HCT116 (cell line): ENCODE data around the gene BRD4. TPM values are rescaled to one million over a fixed set of nuclear protein-coding genes. Genes with fewer than 3 reads are reported as not detected.

ENCODE experiments used
- ATAC-seq: fragments of 200-7000 bp; cut with Tn5 transposase; 2 replicates; pipeline ENCODE4 v1.9.1; 2020; ENCODE audit warnings: mild to moderate bottlenecking, moderate library complexity
- BruUV-seq: library from RNA; stranded (reverse); fragments of 400-500 nt; replicated peaks from 2 replicates; lab custom pipeline; 2021; lab: Mats Ljungman, UMichigan
- CTCF ChIA-PET: fragments of 300-600 bp; sonication (Branson Sonifier 250); formaldehyde crosslinking; loops from one replicate; lab custom pipeline; 2021; ENCODE audit warnings: antibody characterized with exemption; lab: Charles Lee
- POLR2A ChIA-PET: fragments of 300-600, 350-600 bp; sonication (Branson Sonifier 250); formaldehyde crosslinking; loops from one replicate; lab custom pipeline; 2021; ENCODE audit warnings: antibody characterized with exemption; lab: Charles Lee
- RAD21 ChIA-PET, 2 experiments: fragments of 300-600 bp; sonication (Branson Sonifier 250); formaldehyde crosslinking; loops; one replicate each; lab custom pipeline; 2023; ENCODE audit warnings: low total read pairs in 2 of 2; ENCODE audit not compliant: uncharacterized antibody in 2 of 2, unreplicated experiment in 2 of 2, low non-redundant PET in 1 of 2; lab: Charles Lee
- DNase-seq: peaks from one replicate; pipeline ENCODE4 v3.0.0-alpha.2; 2010; ENCODE audit warnings: low read depth, low spot score
- H2AFZ ChIP-seq: fragments of 200-600 bp; shearing (Covaris generic), sonication (generic); 2 replicates; pipeline ENCODE4 v1.6.1; 2017; ENCODE audit warnings: low read depth, mixed run types, mixed read lengths, antibody characterized with exemption, low read length; ENCODE audit not compliant: poor library complexity, severe bottlenecking
- H3K27ac ChIP-seq: 2 replicates; pipeline ENCODE4 v1.5.1; 2012; ENCODE audit warnings: low read depth, low read length
- H3K27me3 ChIP-seq: fragments of 200-600 bp; sonication (generic); 2 replicates; pipeline ENCODE4 v1.6.1; 2016; ENCODE audit warnings: mixed run types, low read length, mixed read lengths; ENCODE audit not compliant: insufficient read depth
- H3K36me3 ChIP-seq, 2 experiments: fragments of 200-500 bp in 1 of 2; fragments of 200-600 bp in 1 of 2; sonication (Bioruptor generic) in 1 of 2; sonication (generic) in 1 of 2; 2 replicates each; pipeline versions ENCODE4 v1.5.1 to v1.6.1; 2014 to 2016; ENCODE audit warnings: low read length in 2 of 2, inconsistent platforms in 1 of 2, mixed read lengths in 1 of 2, mixed run types in 1 of 2; ENCODE audit not compliant: insufficient read depth in 2 of 2, control insufficient read depth in 1 of 2
- H3K4me1 ChIP-seq, 2 experiments: fragments of 200-600 bp in 1 of 2; sonication (generic) in 1 of 2; 2 replicates each; pipeline versions ENCODE4 v1.5.1 to v1.6.1; 2012 to 2017; ENCODE audit warnings: low read length in 2 of 2, inconsistent platforms in 1 of 2, mild to moderate bottlenecking in 1 of 2, mixed read lengths in 1 of 2, mixed run types in 1 of 2, moderate library complexity in 1 of 2; ENCODE audit not compliant: insufficient read depth in 2 of 2, control insufficient read depth in 1 of 2
- H3K4me2 ChIP-seq: fragments of 200-600 bp; sonication (generic); 2 replicates; pipeline ENCODE4 v1.6.1; 2017; ENCODE audit warnings: mixed run types, low read length, mixed read lengths
- H3K4me3 ChIP-seq, 2 experiments: fragments of 200-600 bp in 1 of 2; sonication (generic) in 1 of 2; replicated peaks in 1 of 2; 2 replicates each; pipeline ENCODE4 v1.5.1; 2011 to 2016; ENCODE audit warnings: low read length in 2 of 2, control low read depth in 1 of 2, low read depth in 1 of 2, mild to moderate bottlenecking in 1 of 2, mixed read lengths in 1 of 2, mixed run types in 1 of 2
- H3K79me2 ChIP-seq: fragments of 200-600 bp; sonication (generic); 2 replicates; pipeline ENCODE4 v1.6.1; 2017; ENCODE audit warnings: mild to moderate bottlenecking, mixed run types, low read length, moderate library complexity, mixed read lengths; ENCODE audit not compliant: insufficient read depth
- H3K9ac ChIP-seq: fragments of 200-600 bp; sonication (generic); 2 replicates; pipeline ENCODE4 v1.6.1; 2016; ENCODE audit warnings: low read length, mixed read lengths
- H3K9me2 ChIP-seq: fragments of 200-600 bp; sonication (generic), shearing (Covaris generic); 2 replicates; pipeline ENCODE4 v1.6.1; 2017; ENCODE audit warnings: mixed run types, mild to moderate bottlenecking, moderate library complexity; ENCODE audit not compliant: insufficient read depth
- H3K9me3 ChIP-seq, 2 experiments: fragments of 200-500 bp in 1 of 2; fragments of 200-600 bp in 1 of 2; sonication (Bioruptor generic) in 1 of 2; sonication (generic) in 1 of 2; 2 replicates each; pipeline ENCODE4 v1.6.1; 2014 to 2017; ENCODE audit warnings: low read length in 2 of 2, mixed read lengths in 2 of 2, inconsistent platforms in 1 of 2, low read depth in 1 of 2, mild to moderate bottlenecking in 1 of 2, mixed run types in 1 of 2, moderate library complexity in 1 of 2; ENCODE audit not compliant: control insufficient read depth in 1 of 2, insufficient read depth in 1 of 2
- H4K20me1 ChIP-seq: fragments of 200-600 bp; sonication (generic), shearing (Covaris generic); 2 replicates; pipeline ENCODE4 v1.6.1; 2017; ENCODE audit warnings: mixed run types, mild to moderate bottlenecking, moderate library complexity; ENCODE audit not compliant: insufficient read depth
- ATF3 ChIP-seq: IDR thresholded peaks from 2 replicates; pipeline ENCODE4 v1.6.1; 2012
- CEBPB ChIP-seq: IDR thresholded peaks from 2 replicates; pipeline ENCODE4 v1.6.1; 2012; ENCODE audit warnings: low read depth
- CTCF ChIP-seq, 3 experiments: fragments of 200-600 bp in 1 of 3; sonication (generic) in 1 of 3; IDR thresholded peaks in 2 of 3; conservative IDR thresholded peaks in 1 of 3; 2 replicates each; pipeline ENCODE4 v1.5.1; 2012 to 2017; ENCODE audit warnings: low read depth in 2 of 3, low read length in 2 of 3, antibody characterized with exemption in 1 of 3, borderline replicate concordance in 1 of 3, control low read depth in 1 of 3, mild to moderate bottlenecking in 1 of 3, mixed read lengths in 1 of 3, mixed run types in 1 of 3, moderate library complexity in 1 of 3; ENCODE audit not compliant: insufficient read depth in 1 of 3
- ELF1 ChIP-seq: IDR thresholded peaks from 2 replicates; pipeline ENCODE4 v1.6.1; 2012; ENCODE audit warnings: low read depth, borderline replicate concordance
- EZH2 ChIP-seq: fragments of 200-600 bp; sonication (generic); IDR thresholded peaks from 2 replicates; pipeline ENCODE4 v1.6.1; 2017; ENCODE audit warnings: antibody characterized with exemption, mixed run types
- EZH2phosphoT487 ChIP-seq: fragments of 200-600 bp; IDR thresholded peaks from 2 replicates; pipeline ENCODE4 v1.6.1; 2018; ENCODE audit warnings: antibody characterized with exemption, borderline replicate concordance
- POLR2AphosphoS5 ChIP-seq: IDR thresholded peaks from 2 replicates; pipeline ENCODE4 v1.6.1; 2011; ENCODE audit warnings: mild to moderate bottlenecking, low read depth, low read length, moderate library complexity
- YY1 ChIP-seq: IDR thresholded peaks from 2 replicates; pipeline ENCODE4 v1.6.1; 2011; ENCODE audit warnings: low read length, low read depth, moderate library complexity, mild to moderate bottlenecking; ENCODE audit not compliant: insufficient replicate concordance; ENCODE audit errors: extremely low read depth
- ZFX ChIP-seq: fragments of 450-650 bp; IDR thresholded peaks from 2 replicates; pipeline ENCODE4 v1.6.1; 2017
- ZNF274 ChIP-seq: fragments of 200-500 bp; sonication (Bioruptor generic); IDR thresholded peaks from 2 replicates; pipeline ENCODE4 v1.6.1; 2014; ENCODE audit warnings: mild to moderate bottlenecking, low read depth, low read length, inconsistent platforms
- intact Hi-C: fragments of 100-400 bp; cut with micrococcal nuclease; formaldehyde crosslinking; loops from 2 replicates; pipeline ENCODE4 v1.10.0; 2022
- total RNA-seq: library from RNA; stranded (reverse); gene quantifications from one replicate; pipeline ENCODE4 v1.2.1, GENCODE V29; 2021; ENCODE audit not compliant: unreplicated experiment

The BRD4 gene
- total RNA-seq, 1 experiment from 2014 or later, result 52.9 TPM

GRCh38 chr19:15303105-15303780 lies 29.1 kb downstream of the BRD4 start:
- ChIA-PET POLR2A (no interaction called here), CTCF (no interaction called here), RAD21 (no interaction called here)
- DNase-seq, result no peak
- intact Hi-C loops, result no loop called here
- Histone ChIP-seq H3K36me3 (no peaks in the 10 kb centered on the region), H4K20me1 (0 out of 2 replicates have a peak, but pooled peaks cover 4% of the 10 kb centered on the region), H3K4me1 (no peaks in the 10 kb centered on the region), H3K27me3 (no peaks in the 10 kb centered on the region)
- BruUV-seq, result no TSS peak
- TF ChIP-seq YY1 (no peak), CEBPB (no peak), POLR2AphosphoS5 (no peak), ZNF274 (no peak), ZFX (no peak), EZH2 (no peak), CTCF (IDR thresholded peaks at IDR 0.05 in 2 of 3, conservative IDR thresholded peaks at IDR 0.05 in 1 of 3; ENCODE audit: borderline replicate concordance in 1 of 3, insufficient read depth in 1 of 3, low read depth in 2 of 3, low read length in 2 of 3) (no peak), ATF3 (no peak), EZH2phosphoT487 (no peak), ELF1 (no peak)
- TF ChIP-seq, all 23 proteins: peak for 0
- H3K9me2 ChIP-seq, result no peaks in the 10 kb centered on the region
- no peak overlapping the region for H3K4me2 ChIP-seq
- no peak overlapping the region for H3K4me3 ChIP-seq
- no peak overlapping the region for H3K27ac ChIP-seq
- H3K79me2 ChIP-seq, result peaks cover 96% of the 10 kb centered on the region
- H2AFZ ChIP-seq, result no peak overlapping the region
- ATAC-seq, result no peak
- no peak overlapping the region for H3K9ac ChIP-seq
- H3K9me3 ChIP-seq, result 0 out of 4 replicates have a peak, but pooled peaks cover 0 to 4% of the 10 kb centered on the region in 2 experiments
